GM20000 (cell line): ENCODE measurements around the gene CRHR1.

Source experiments
- DNase-seq: peaks from one replicate; pipeline ENCODE4 v3.0.0; 2012; ENCODE audit warnings: low spot score
- TF ChIP-seq, protein P1 (sequence below): IDR thresholded peaks from 2 replicates; pipeline ENCODE4 v1.5.1; 2012; ENCODE audit warnings: mild to moderate bottlenecking, control low read depth; ENCODE audit errors: extremely low read depth, missing control alignments

CRHR1 gene

DNA sequence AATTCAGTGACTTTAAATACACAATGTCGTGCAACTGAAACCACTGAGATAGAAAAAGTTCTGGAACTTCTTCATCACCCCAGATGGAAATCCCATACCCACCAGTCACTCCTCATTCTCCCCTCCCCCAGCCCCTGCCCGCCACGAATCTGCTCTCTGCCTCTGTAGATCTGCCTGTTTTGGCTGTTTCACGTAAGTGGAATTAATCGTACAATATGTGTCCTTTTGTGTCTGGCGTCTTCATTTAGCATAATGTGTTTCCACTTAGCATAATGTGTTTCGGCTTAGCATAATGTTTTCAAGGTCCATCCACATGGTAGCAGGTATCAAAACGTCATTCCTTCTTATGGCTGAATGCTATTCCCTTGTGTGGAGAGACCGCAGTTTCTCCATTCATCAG lies 57.1 kb downstream of the CRHR1 start:
- TF ChIP-seq, protein P1, sequence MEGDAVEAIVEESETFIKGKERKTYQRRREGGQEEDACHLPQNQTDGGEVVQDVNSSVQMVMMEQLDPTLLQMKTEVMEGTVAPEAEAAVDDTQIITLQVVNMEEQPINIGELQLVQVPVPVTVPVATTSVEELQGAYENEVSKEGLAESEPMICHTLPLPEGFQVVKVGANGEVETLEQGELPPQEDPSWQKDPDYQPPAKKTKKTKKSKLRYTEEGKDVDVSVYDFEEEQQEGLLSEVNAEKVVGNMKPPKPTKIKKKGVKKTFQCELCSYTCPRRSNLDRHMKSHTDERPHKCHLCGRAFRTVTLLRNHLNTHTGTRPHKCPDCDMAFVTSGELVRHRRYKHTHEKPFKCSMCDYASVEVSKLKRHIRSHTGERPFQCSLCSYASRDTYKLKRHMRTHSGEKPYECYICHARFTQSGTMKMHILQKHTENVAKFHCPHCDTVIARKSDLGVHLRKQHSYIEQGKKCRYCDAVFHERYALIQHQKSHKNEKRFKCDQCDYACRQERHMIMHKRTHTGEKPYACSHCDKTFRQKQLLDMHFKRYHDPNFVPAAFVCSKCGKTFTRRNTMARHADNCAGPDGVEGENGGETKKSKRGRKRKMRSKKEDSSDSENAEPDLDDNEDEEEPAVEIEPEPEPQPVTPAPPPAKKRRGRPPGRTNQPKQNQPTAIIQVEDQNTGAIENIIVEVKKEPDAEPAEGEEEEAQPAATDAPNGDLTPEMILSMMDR, result no peak
- DNase-seq, result no peak

DNA sequence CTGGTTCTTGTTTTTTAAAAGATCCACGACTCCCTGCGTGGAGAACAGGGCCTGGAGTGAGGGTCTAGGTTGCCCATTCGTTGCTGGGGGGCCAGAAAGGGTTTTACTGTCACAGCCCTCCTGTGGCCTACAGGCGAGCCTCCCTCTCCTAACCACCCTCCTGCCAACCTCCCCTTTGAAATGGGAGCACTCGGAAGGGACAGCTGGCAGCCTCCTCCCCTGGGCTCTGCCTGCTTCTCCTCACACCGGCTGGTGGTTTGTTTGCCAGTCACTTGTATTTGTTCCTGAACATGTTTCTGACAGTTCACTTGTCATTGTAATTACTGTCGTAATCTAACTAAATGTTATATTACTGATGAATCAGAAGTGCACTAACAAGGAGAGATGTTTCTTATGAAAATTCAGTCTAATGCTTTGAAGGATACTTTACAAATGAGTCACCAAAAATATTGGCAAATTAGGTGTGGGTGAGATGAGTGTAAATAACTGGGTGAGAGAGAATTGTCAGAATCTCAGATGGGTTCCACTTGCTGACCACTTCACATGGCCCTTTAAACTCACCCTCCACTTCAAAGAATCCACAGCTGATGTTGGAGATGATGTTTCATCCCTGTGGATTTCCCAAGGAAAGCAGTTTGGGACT lies 57.9 kb downstream of the CRHR1 start:
- TF ChIP-seq, protein P1, result no peak
- no peak for DNase-seq

DNA sequence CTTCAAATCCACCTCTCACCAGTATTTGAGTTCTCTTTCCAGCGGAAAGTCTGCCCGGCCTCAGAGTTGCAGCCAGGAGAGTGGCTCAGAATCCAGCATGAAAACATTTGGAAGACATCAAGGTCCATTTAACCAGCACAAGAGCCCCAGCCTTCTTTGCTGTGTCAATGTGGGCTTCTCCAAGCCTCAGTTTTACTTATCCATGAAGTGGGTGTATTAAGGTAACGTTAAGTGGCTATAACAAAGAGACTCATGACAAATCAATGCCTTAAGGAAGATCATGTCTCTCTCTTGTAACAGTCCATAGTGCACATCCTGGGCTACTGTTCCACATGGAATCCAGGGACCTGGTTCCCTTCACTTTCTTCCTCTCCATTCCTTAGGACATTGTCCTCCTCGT lies 59.6 kb downstream of the CRHR1 start:
- DNase-seq, result no peak
- TF ChIP-seq, protein P1, result no peak

DNA sequence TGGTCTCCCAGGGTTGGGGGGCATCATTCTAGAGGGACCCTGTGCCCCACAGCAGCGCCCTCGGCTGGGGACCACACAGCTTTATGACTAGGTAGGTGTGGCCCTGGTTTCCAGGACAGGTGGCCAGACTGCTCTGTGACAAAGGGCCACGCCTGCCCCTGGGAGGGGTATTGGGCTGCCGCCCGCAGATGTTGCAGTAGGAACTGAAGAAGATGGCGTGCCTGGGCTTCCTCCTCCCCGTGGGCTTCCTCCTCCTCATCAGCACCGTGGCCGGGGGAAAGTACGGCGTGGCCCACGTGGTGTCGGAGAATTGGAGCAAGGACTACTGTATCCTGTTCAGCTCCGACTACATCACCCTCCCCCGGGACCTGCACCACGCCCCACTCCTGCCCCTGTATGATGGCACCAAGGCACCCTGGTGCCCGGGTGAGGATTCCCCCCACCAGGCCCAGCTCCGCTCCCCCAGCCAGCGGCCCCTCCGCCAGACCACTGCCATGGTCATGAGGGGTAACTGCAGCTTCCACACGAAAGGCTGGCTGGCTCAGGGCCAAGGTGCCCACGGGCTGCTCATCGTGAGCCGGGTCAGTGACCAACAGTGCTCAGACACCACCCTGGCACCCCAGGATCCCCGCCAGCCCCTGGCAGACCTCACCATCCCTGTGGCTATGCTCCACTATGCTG lies 60.7 kb downstream of the CRHR1 start, which contains the start of gene SPPL2C:
SPPL2C (plus strand) TSS at position 187 of the 681 bp plus-strand sequence; CDS start at position 213, 26 bp downstream.
- DNase-seq, result no peak
- TF ChIP-seq, protein P1, result no peak

DNA sequence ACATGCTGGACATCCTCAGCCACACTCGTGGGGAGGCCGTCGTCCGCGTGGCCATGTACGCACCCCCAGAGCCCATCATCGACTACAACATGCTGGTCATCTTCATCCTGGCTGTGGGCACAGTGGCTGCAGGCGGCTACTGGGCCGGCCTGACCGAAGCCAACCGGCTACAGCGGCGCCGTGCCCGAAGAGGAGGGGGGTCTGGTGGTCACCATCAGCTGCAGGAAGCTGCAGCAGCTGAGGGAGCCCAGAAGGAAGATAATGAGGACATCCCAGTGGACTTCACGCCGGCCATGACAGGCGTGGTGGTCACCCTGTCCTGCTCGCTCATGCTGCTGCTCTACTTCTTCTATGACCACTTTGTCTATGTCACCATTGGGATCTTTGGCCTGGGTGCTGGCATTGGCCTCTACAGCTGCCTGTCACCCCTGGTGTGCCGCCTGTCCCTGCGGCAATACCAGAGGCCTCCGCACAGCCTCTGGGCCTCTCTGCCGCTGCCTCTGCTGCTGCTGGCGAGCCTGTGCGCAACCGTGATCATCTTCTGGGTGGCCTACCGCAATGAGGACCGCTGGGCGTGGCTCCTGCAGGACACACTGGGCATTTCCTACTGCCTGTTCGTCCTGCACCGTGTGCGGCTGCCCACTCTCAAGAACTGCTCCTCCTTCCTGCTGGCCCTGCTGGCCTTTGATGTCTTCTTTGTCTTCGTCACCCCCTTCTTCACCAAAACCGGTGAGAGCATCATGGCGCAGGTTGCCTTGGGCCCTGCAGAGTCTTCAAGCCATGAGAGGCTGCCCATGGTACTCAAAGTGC lies 61.5 kb downstream of the CRHR1 start:
- TF ChIP-seq, protein P1, result no peak
- DNase-seq, result no peak

DNA sequence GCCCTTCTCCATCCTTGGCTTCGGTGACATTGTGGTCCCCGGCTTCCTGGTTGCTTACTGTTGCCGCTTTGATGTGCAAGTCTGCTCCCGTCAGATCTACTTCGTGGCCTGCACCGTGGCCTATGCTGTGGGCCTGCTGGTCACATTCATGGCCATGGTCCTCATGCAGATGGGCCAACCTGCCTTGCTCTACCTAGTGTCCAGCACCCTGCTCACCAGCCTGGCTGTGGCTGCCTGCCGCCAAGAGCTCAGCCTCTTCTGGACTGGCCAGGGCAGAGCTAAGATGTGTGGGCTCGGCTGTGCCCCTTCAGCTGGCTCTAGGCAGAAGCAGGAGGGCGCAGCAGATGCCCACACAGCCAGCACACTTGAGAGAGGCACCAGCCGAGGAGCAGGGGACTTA lies 62.1 kb downstream of the CRHR1 start:
- DNase-seq, result no peak
- TF ChIP-seq, protein P1, result no peak

DNA sequence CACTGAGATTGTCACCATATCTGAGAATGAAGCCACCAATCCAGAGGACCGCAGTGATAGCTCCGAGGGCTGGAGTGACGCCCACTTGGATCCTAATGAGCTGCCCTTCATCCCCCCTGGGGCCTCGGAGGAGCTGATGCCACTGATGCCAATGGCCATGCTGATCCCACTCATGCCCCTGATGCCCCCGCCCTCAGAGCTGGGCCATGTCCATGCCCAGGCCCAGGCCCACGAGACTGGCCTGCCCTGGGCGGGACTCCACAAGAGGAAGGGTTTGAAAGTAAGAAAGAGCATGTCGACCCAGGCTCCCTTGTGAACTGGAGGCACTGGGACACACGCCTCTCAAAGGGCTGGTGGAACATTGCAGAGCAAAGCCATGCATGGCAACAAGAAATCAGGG lies 62.5 kb downstream of the CRHR1 start:
- DNase-seq, result no peak
- TF ChIP-seq, protein P1, result no peak
